MM.1S (cell line): Measurements from ENCODE around the gene FUT2.

ENCODE experiments used
- EZH2phosphoT487 ChIP-seq: fragments of 300-600 bp; sonication (generic); IDR thresholded peaks from 2 replicates; pipeline ENCODE4 v1.6.1; 2018; ENCODE audit warnings: antibody characterized with exemption, low read length
- TF ChIP-seq, protein P1 (sequence below): fragments of 300-600 bp; sonication (generic); IDR thresholded peaks from 2 replicates; pipeline ENCODE4 v1.5.1; 2016; ENCODE audit warnings: antibody characterized with exemption, low read length, mixed read lengths

DNA sequence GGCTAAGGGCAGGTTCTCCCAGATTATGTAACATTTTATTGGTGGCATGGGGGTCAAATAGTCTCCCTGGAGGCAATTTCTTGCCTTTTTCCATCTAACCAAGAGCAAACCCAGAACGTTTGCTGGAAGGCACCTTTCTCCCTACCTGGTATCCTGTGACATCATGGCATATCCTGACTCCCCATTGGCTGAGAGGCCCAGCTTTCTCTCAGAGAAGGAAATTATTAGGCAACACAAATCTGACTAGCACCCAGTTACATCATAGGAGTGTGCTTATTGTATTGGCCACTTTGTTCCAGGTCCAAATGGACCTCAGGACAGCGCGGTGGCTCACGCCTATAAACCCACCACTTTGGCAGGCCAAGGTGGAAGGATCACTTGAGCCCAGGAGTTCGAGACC lies 36.0 kb upstream of the FUT2 start:
- TF ChIP-seq, protein P1, sequence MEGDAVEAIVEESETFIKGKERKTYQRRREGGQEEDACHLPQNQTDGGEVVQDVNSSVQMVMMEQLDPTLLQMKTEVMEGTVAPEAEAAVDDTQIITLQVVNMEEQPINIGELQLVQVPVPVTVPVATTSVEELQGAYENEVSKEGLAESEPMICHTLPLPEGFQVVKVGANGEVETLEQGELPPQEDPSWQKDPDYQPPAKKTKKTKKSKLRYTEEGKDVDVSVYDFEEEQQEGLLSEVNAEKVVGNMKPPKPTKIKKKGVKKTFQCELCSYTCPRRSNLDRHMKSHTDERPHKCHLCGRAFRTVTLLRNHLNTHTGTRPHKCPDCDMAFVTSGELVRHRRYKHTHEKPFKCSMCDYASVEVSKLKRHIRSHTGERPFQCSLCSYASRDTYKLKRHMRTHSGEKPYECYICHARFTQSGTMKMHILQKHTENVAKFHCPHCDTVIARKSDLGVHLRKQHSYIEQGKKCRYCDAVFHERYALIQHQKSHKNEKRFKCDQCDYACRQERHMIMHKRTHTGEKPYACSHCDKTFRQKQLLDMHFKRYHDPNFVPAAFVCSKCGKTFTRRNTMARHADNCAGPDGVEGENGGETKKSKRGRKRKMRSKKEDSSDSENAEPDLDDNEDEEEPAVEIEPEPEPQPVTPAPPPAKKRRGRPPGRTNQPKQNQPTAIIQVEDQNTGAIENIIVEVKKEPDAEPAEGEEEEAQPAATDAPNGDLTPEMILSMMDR = no peak
- TF ChIP-seq EZH2phosphoT487 = no peak
